Activated naive CD4-positive, alpha-beta T cell treated with anti-CD3 and anti-CD28 coated beads, Interleukin-2, amount 50 U/mL, for 16 hours (primary cell): ENCODE data around the gene CSNK2A2.

Experiments used
- DNase-seq: peaks from one replicate; pipeline ENCODE4 v3.0.0-alpha.2; 2020

CSNK2A2 gene

GRCh38 chr16:58109330-58109729 lies 88.6 kb downstream of the CSNK2A2 start:
- no peak for DNase-seq
